Spinal cord (tissue), 10 donors: ENCODE measurements around the gene BDNF. TPM values are rescaled to one million over a fixed set of nuclear protein-coding genes. Genes with fewer than 3 reads are reported as not detected.

Experiments
- DNase-seq, 6 donors: peaks; one replicate each; pipeline versions ENCODE4 v3.0.0 to v3.0.0-alpha.2; 2013 to 2015; ENCODE audit warnings: low spot score in 6 of 6, low read depth in 4 of 6
- H3K27ac ChIP-seq: one replicate; pipeline ENCODE4 v1.5.1; 2013; ENCODE audit warnings: low read depth, low read length, control low read depth
- H3K27me3 ChIP-seq: one replicate; pipeline ENCODE4 v1.6.1; 2013; ENCODE audit warnings: low read length; ENCODE audit not compliant: control insufficient read depth, insufficient read depth
- H3K36me3 ChIP-seq: one replicate; pipeline ENCODE4 v1.6.1; 2013; ENCODE audit warnings: low read length; ENCODE audit not compliant: control insufficient read depth, insufficient read depth
- H3K4me1 ChIP-seq: one replicate; pipeline ENCODE4 v1.6.1; 2013; ENCODE audit warnings: low read length; ENCODE audit not compliant: control insufficient read depth, insufficient read depth
- H3K4me3 ChIP-seq: one replicate; pipeline ENCODE4 v1.5.1; 2013; ENCODE audit warnings: low read depth, low read length, control low read depth
- H3K9me3 ChIP-seq: one replicate; pipeline ENCODE4 v1.6.1; 2013; ENCODE audit warnings: low read length; ENCODE audit not compliant: control insufficient read depth, insufficient read depth
- WGBS: methylation state at CpG from one replicate; pipeline ENCODE4 v1.1.5; 2013; ENCODE audit warnings: missing lambda C conversion rate; ENCODE audit not compliant: insufficient coverage; 5-methylcytosine and 5-hydroxymethylcytosine counted together
- polyA plus RNA-seq, 2 donors: library from polyadenylated mRNA; unstranded; fragments of 120-200 nt; gene quantifications; one replicate each; pipeline ENCODE4 v1.2.1, GENCODE V29; 2013; ENCODE audit not compliant: insufficient read length in 2 of 2
- total RNA-seq, 2 donors: library from RNA; depleted of rRNA in 1 of 2; stranded (reverse); fragments of 120-200 nt in 1 of 2; fragments of >200 nt in 1 of 2; gene quantifications; one replicate each; pipeline versions ENCODE4 v1.2.3 to v1.2.4, GENCODE V29; 2013 to 2014
- donor health status: healthy.

BDNF gene
- total and polyA plus RNA-seq, 4 donors, result 1.9 to 3.5 (median 2.4) TPM

GRCh38 chr11:27656320-27656719, 43.9 kb downstream of the BDNF start:
- Histone ChIP-seq H3K4me1 (no peaks in the 10 kb centered on the region), H3K27ac (no peak overlapping the region), H3K36me3 (peaks cover 3% of the 10 kb centered on the region), H3K27me3 (no peaks in the 10 kb centered on the region), H3K9me3 (no peaks in the 10 kb centered on the region), H3K4me3 (no peak overlapping the region)
- DNase-seq, result no peak
- WGBS, result 91% methylated on average over 4 of the region's 6 CpGs

DNA sequence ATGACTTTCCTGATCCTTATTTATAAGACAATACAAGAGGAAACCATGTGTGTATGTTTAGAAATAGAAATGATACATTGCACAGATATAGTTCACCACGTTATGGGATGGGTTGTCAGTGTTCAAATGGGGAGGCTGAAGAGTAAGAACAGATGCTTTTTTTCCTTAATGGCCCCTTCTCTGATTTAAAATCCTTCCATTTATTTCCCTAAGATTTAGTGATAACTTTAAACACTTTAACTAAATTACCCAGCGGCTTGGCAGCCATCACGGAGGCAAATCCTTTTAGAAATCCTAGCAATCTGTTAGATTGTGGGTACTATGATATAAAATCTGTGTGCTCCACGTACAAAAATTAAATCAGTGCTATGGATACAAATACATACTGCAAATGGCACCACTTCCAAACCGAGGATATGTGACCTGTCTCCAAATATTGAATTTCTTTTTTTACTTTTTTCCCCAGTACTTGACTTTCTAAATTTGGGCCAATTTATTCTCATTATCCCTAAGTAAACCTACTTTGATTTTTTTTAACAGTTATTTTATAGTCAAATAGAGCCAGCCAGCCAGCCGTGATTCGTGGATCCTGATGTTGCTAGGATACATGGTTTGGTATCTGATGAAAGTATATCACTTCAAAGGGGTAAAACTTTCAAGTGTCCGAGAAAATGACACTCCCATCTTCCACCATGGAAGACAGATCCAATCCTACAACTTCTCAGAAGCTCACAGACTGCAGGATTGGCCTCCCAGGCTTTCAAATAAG, 46.1 kb downstream of the BDNF start:
- H3K4me1 ChIP-seq, result no peaks in the 10 kb centered on the region
- WGBS, result 100% methylated on average over 1 of the region's 8 CpGs
- no peaks in the 10 kb centered on the region for H3K27me3 ChIP-seq
- H3K27ac ChIP-seq, result no peak overlapping the region
- no peaks in the 10 kb centered on the region for H3K9me3 ChIP-seq
- peak in 1 of 6 donors; percentile 20 for DNase-seq
- peaks cover 3% of the 10 kb centered on the region for H3K36me3 ChIP-seq
- H3K4me3 ChIP-seq, result no peak overlapping the region

DNA sequence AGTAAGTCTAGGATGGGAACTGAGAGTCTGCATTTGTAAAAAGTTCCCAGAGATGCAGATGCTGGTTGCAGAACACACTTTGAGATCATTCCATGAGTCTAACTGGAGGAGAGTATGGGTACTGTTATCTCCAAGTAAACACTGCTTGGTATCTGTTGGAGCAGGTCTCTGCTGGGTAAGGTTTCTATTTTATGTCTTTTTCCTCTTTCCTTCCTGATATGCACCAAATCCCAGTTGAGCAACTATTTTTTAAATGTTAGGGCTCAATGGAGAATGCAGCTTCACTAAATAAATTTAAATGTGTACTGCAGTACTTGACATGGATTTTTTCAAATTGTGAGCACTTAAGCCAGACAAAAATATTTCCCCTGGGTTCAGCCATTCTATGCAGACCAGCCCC, 48.5 kb downstream of the BDNF start:
- Histone ChIP-seq H3K36me3 (no peaks in the 10 kb centered on the region), H3K9me3 (no peaks in the 10 kb centered on the region), H3K4me1 (no peaks in the 10 kb centered on the region), H3K4me3 (no peak overlapping the region), H3K27ac (no peak overlapping the region), H3K27me3 (no peaks in the 10 kb centered on the region)
- DNase-seq, result peak in 1 of 6 donors; percentile 39

- Histone ChIP-seq H3K36me3 (no peaks in the 10 kb centered on the region), H3K4me1 (no peaks in the 10 kb centered on the region), H3K9me3 (no peaks in the 10 kb centered on the region), H3K27ac (no peak overlapping the region), H3K4me3 (no peak overlapping the region), H3K27me3 (no peaks in the 10 kb centered on the region)
- DNase-seq, result peak in 2 of 6 donors; percentile 11 to 79
- 65% methylated on average over 2 of the region's 4 CpGs for WGBS
Measured at GRCh38 chr11:27650988-27651387, 49.3 kb downstream of the BDNF start.

GRCh38 chr11:27649800-27650199, 50.5 kb downstream of the BDNF start:
- DNase-seq, result no peak
- Histone ChIP-seq H3K4me3 (no peak overlapping the region), H3K9me3 (no peaks in the 10 kb centered on the region), H3K4me1 (no peaks in the 10 kb centered on the region), H3K27me3 (no peaks in the 10 kb centered on the region), H3K36me3 (no peaks in the 10 kb centered on the region), H3K27ac (no peak overlapping the region)
- WGBS, result no CpG with 5 or more reads among the region's 2 CpGs

DNA sequence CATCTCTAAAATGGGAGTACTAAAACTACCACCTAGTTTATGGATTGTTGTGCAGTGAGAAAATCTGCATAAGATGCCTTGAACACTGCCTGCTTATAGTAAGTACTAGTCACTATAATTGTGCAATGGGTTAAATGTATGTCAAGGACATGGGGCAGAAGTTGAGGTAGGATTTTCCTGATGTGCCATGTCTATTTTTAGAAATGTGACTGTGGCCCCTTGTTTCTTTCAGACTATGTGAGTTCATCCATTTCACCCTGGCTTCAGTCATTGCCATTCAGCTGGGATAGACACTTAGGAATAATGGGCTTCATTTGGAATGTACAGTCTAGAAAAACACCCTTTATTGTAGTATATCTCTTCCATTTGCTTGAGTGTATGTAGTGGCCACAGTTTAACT, 51.4 kb downstream of the BDNF start:
- no peak overlapping the region for H3K4me3 ChIP-seq
- no peaks in the 10 kb centered on the region for H3K9me3 ChIP-seq
- DNase-seq, result no peak
- no peak overlapping the region for H3K27ac ChIP-seq
- no peaks in the 10 kb centered on the region for H3K36me3 ChIP-seq
- H3K4me1 ChIP-seq, result no peaks in the 10 kb centered on the region
- no peaks in the 10 kb centered on the region for H3K27me3 ChIP-seq

GRCh38 chr11:27646051-27646818, 54.0 kb downstream of the BDNF start:
- Histone ChIP-seq H3K4me1 (no peaks in the 10 kb centered on the region), H3K9me3 (no peaks in the 10 kb centered on the region), H3K27me3 (no peaks in the 10 kb centered on the region), H3K36me3 (no peaks in the 10 kb centered on the region), H3K27ac (no peak overlapping the region), H3K4me3 (no peak overlapping the region)
- DNase-seq, result no peak
- WGBS, result 88% methylated on average over 4 of the region's 9 CpGs

- H3K4me3 ChIP-seq, result no peak overlapping the region
- no peak for DNase-seq
Measured at GRCh38 chr11:27642954-27643353, 57.3 kb downstream of the BDNF start.

GRCh38 chr11:27640954-27641353, 59.3 kb downstream of the BDNF start:
- Histone ChIP-seq H3K9me3 (no peaks in the 10 kb centered on the region), H3K4me3 (no peak overlapping the region), H3K36me3 (no peaks in the 10 kb centered on the region), H3K27ac (no peak overlapping the region), H3K27me3 (no peaks in the 10 kb centered on the region), H3K4me1 (no peaks in the 10 kb centered on the region)
- no peak for DNase-seq

More at GRCh38 chr11:27642954-27643353, 57.3 kb downstream of the BDNF start:
- H3K27ac ChIP-seq, result no peak overlapping the region
- H3K4me1 ChIP-seq, result no peaks in the 10 kb centered on the region
- no peaks in the 10 kb centered on the region for H3K9me3 ChIP-seq
- no CpG with 5 or more reads among the region's 2 CpGs for WGBS
- H3K27me3 ChIP-seq, result no peaks in the 10 kb centered on the region
- H3K36me3 ChIP-seq, result no peaks in the 10 kb centered on the region

DNA sequence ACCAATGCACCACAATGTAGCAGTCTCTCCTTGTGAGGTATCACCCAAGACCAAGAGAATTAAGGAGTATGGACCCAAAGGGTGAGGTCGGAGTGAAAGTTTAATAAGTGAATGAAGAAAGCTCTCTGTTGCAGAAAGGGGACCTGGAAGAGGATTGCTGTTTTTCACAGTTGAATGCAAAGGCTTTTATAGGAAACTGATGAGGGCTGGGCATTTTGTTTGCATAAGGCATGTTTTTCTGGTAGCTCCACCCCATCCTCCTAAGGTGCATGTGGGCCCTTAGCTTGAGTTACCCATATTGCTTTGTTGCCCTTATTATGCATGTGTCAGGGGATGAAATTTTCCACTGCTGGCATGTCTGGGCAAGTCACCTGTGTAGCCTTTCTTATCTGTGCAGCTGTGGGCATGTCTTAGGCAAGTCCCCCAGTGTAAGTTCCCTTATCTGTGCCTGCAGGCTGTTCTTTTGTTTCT, 64.7 kb downstream of the BDNF start:
- H3K27ac ChIP-seq, result no peak overlapping the region
- H3K4me3 ChIP-seq, result no peak overlapping the region
- no peak for DNase-seq
- no peaks in the 10 kb centered on the region for H3K27me3 ChIP-seq
- WGBS, result 86% methylated on average over 1 of the region's 1 CpG
- H3K4me1 ChIP-seq, result no peaks in the 10 kb centered on the region
- H3K36me3 ChIP-seq, result no peaks in the 10 kb centered on the region
- peaks cover 3% of the 10 kb centered on the region for H3K9me3 ChIP-seq
